ENCODE data around the gene JUNB. TPM values are rescaled to one million over a fixed set of nuclear protein-coding genes. Genes with fewer than 3 reads are reported as not detected.
A peak's percentile ranks its signal among the peaks of the same experiment; 100 is the strongest.

JUNB gene
- total RNA-seq, 1 donor from 2014 or later, result 24.2 TPM

- ATAC-seq, result no peak
- DNase-seq, result no peak
- intact Hi-C loops (cut with micrococcal nuclease), result no loop called here
Observed at GRCh38 chr19:12770922-12771321, 20.4 kb upstream of the JUNB start.

GRCh38 chr19:12772323-12772722, 19.0 kb upstream of the JUNB start:
- DNase-seq (peak; percentile 72), ATAC-seq (peak; percentile 71)
- intact Hi-C loops (cut with micrococcal nuclease), result no loop called here

GRCh38 chr19:12773571-12773970, 17.7 kb upstream of the JUNB start:
- intact Hi-C loops (cut with micrococcal nuclease), result no loop called here
- peak; percentile 47 for ATAC-seq

GRCh38 chr19:12774588-12775555, 16.4 kb upstream of the JUNB start, which contains the start of gene HOOK2:
TSS of gene HOOK2 (minus strand) at chr19:12775552. CDS start at chr19:12775449, 103 bp downstream.
- DNase-seq (no peak), ATAC-seq (no peak)
- intact Hi-C loops (cut with micrococcal nuclease), result no loop called here

More at GRCh38 chr19:12773571-12773970, 17.7 kb upstream of the JUNB start:
- peak; percentile 55 for DNase-seq

GRCh38 chr19:12777217-12778016, 13.9 kb upstream of the JUNB start:
- DNase-seq (peak; percentile 90), ATAC-seq (peak; percentile 44)
- intact Hi-C loops (cut with micrococcal nuclease), result loop anchor here (2.0 kb wide), 1 partner anchor 17 kb away; no protein-coding TSS in a partner anchor

- intact Hi-C loops (cut with micrococcal nuclease), result no loop called here
- ATAC-seq, result peak; percentile 45
- peak; percentile 85 for DNase-seq
Observed at GRCh38 chr19:12778017-12778904, 13.0 kb upstream of the JUNB start.

GRCh38 chr19:12778905-12779161, 12.5 kb upstream of the JUNB start:
- ATAC-seq (no peak), DNase-seq (no peak)
- intact Hi-C loops (cut with micrococcal nuclease), result no loop called here

GRCh38 chr19:12779162-12779993, 11.9 kb upstream of the JUNB start:
- intact Hi-C loops (cut with micrococcal nuclease), result no loop called here
- DNase-seq (peak; percentile 79), ATAC-seq (peak; percentile 26)

GRCh38 chr19:12782174-12782423, 9.2 kb upstream of the JUNB start:
- ATAC-seq, result no peak
- intact Hi-C loops (cut with micrococcal nuclease), result no loop called here
- no peak for DNase-seq

- ATAC-seq, result peak; percentile 71
- peak; percentile 96 for DNase-seq
- intact Hi-C loops (cut with micrococcal nuclease), result no loop called here
Observed at GRCh38 chr19:12782424-12783290, 8.6 kb upstream of the JUNB start.

GRCh38 chr19:12783291-12783848, 7.9 kb upstream of the JUNB start:
- ATAC-seq (no peak), DNase-seq (no peak)
- intact Hi-C loops (cut with micrococcal nuclease), result no loop called here

- DNase-seq (peak; percentile 71), ATAC-seq (peak; percentile 7)
- intact Hi-C loops (cut with micrococcal nuclease), result no loop called here
Observed at GRCh38 chr19:12783849-12784393, 7.4 kb upstream of the JUNB start.

GRCh38 chr19:12784394-12784870, 6.9 kb upstream of the JUNB start:
- DNase-seq, result no peak
- intact Hi-C loops (cut with micrococcal nuclease), result no loop called here

GRCh38 chr19:12784871-12785430, 6.3 kb upstream of the JUNB start:
- intact Hi-C loops (cut with micrococcal nuclease), result no loop called here
- DNase-seq, result no peak
- ATAC-seq, result no peak

More at GRCh38 chr19:12784394-12784870, 6.9 kb upstream of the JUNB start:
- ATAC-seq, result no peak

- no peak for ATAC-seq
- DNase-seq, result no peak
- intact Hi-C loops (cut with micrococcal nuclease), result no loop called here
Observed at GRCh38 chr19:12785431-12786031, 5.8 kb upstream of the JUNB start.

Measured in left ventricle myocardium superior (tissue), 1 donor.